MM.1S (cell line): ENCODE results near the gene MUC22.
"Not testable (repeated sequence)": the region's sequence is repeated elsewhere in the genome, so short reads cannot be mapped to it uniquely, and the experiment has no call there.

Experiments used
- DNase-seq: peaks from one replicate; pipeline ENCODE4 v3.0.0-alpha.2; 2015
- H2AFZ ChIP-seq: fragments of 300-600 bp; sonication (generic); 2 replicates; pipeline ENCODE4 v1.6.0; 2016; ENCODE audit warnings: antibody characterized with exemption, low read length
- H3F3A ChIP-seq: fragments of 300-600 bp; sonication (generic); 2 replicates; pipeline ENCODE4 v1.6.1; 2016; ENCODE audit warnings: mild to moderate bottlenecking, antibody characterized with exemption, low read length, moderate library complexity, mixed read lengths; ENCODE audit not compliant: insufficient read depth
- H3K27ac ChIP-seq: fragments of 300-600 bp; sonication (generic); 2 replicates; pipeline ENCODE4 v1.5.1; 2016; ENCODE audit warnings: mild to moderate bottlenecking, low read length
- H3K27me3 ChIP-seq: fragments of 300-600 bp; sonication (generic); replicated peaks from 2 replicates; pipeline ENCODE4 v1.6.0; 2016; ENCODE audit warnings: low read length; ENCODE audit not compliant: insufficient read depth
- H3K36me3 ChIP-seq: fragments of 300-600 bp; sonication (generic); replicated peaks from 2 replicates; pipeline ENCODE4 v1.6.1; 2016; ENCODE audit warnings: mild to moderate bottlenecking, low read length, mixed read lengths; ENCODE audit not compliant: insufficient read depth
- H3K4me1 ChIP-seq: fragments of 300-600 bp; sonication (generic); 2 replicates; pipeline ENCODE4 v1.6.1; 2016; ENCODE audit warnings: low read length, mixed read lengths
- H3K4me2 ChIP-seq: fragments of 300-600 bp; sonication (generic); 2 replicates; pipeline ENCODE4 v1.6.0; 2016; ENCODE audit warnings: low read depth, low read length
- H3K4me3 ChIP-seq: fragments of 300-600 bp; sonication (generic); 2 replicates; pipeline ENCODE4 v1.5.1; 2016; ENCODE audit warnings: low read length, mixed read lengths
- H3K79me2 ChIP-seq: fragments of 300-600 bp; sonication (generic); 2 replicates; pipeline ENCODE4 v1.6.1; 2016; ENCODE audit warnings: mixed run types, low read length, mixed read lengths
- H3K9ac ChIP-seq: fragments of 300-600 bp; sonication (generic); 2 replicates; pipeline ENCODE4 v1.6.1; 2016; ENCODE audit warnings: low read length, mixed read lengths
- H3K9me2 ChIP-seq: fragments of 300-600 bp; sonication (generic); replicated peaks from 2 replicates; pipeline ENCODE4 v1.6.1; 2016; ENCODE audit warnings: mild to moderate bottlenecking, low read length, mixed read lengths; ENCODE audit not compliant: insufficient read depth
- H3K9me3 ChIP-seq: fragments of 300-600 bp; sonication (generic); replicated peaks from 2 replicates; pipeline ENCODE4 v1.6.1; 2016; ENCODE audit warnings: mild to moderate bottlenecking, low read length, mixed read lengths; ENCODE audit not compliant: insufficient read depth
- H4K20me1 ChIP-seq: fragments of 300-600 bp; sonication (generic); 2 replicates; pipeline ENCODE4 v1.6.1; 2016; ENCODE audit warnings: mild to moderate bottlenecking, low read length, moderate library complexity, mixed read lengths; ENCODE audit not compliant: insufficient read depth
- EZH2 ChIP-seq: fragments of 300-600 bp; sonication (generic); optimal IDR thresholded peaks from 2 replicates; pipeline ENCODE3; 2017; ENCODE audit warnings: low read depth, mild to moderate bottlenecking, antibody characterized with exemption, low read length, mixed read lengths
- EZH2phosphoT487 ChIP-seq: fragments of 300-600 bp; sonication (generic); IDR thresholded peaks from 2 replicates; pipeline ENCODE4 v1.6.1; 2018; ENCODE audit warnings: antibody characterized with exemption, low read length
- TF ChIP-seq, protein P1 (sequence below): fragments of 300-600 bp; sonication (generic); IDR thresholded peaks from 2 replicates; pipeline ENCODE4 v1.5.1; 2016; ENCODE audit warnings: antibody characterized with exemption, low read length, mixed read lengths

Gene MUC22

DNA sequence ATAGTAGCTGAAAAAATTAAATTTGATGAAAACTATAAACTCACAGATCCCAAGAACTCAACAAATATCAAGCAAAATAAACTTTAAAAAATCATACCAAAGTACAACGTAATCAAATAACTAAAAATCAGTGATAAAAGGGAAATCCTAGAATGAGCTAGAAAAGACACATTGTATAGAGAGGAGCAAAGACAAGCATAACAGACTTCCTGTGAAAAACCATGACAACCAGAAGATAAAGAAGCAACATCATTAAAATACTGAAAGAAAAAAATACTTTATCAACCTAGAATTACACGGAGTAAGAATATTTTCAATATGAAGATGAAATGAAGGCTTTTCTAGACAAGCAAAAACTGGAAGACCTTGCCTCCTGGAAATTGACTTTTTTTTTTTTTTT lies 9.8 kb downstream of the MUC22 start:
- TF ChIP-seq EZH2phosphoT487 (no peak), EZH2 (no peak)
- TF ChIP-seq, protein P1, sequence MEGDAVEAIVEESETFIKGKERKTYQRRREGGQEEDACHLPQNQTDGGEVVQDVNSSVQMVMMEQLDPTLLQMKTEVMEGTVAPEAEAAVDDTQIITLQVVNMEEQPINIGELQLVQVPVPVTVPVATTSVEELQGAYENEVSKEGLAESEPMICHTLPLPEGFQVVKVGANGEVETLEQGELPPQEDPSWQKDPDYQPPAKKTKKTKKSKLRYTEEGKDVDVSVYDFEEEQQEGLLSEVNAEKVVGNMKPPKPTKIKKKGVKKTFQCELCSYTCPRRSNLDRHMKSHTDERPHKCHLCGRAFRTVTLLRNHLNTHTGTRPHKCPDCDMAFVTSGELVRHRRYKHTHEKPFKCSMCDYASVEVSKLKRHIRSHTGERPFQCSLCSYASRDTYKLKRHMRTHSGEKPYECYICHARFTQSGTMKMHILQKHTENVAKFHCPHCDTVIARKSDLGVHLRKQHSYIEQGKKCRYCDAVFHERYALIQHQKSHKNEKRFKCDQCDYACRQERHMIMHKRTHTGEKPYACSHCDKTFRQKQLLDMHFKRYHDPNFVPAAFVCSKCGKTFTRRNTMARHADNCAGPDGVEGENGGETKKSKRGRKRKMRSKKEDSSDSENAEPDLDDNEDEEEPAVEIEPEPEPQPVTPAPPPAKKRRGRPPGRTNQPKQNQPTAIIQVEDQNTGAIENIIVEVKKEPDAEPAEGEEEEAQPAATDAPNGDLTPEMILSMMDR, result no peak
- 0 out of 2 replicates have a peak, but pooled peaks cover 7% of the 10 kb centered on the region for H3K27me3 ChIP-seq
- no peaks in the 10 kb centered on the region for H3K9me2 ChIP-seq
- H3K9me3 ChIP-seq, result no peaks in the 10 kb centered on the region
- no peak for DNase-seq
- H3F3A ChIP-seq, result no peaks in the 10 kb centered on the region
- no peak overlapping the region for H3K9ac ChIP-seq
- no peak overlapping the region for H3K4me2 ChIP-seq
- H3K27ac ChIP-seq, result no peak overlapping the region
- H3K4me3 ChIP-seq, result no peak overlapping the region
- no peak overlapping the region for H2AFZ ChIP-seq
- no peaks in the 10 kb centered on the region for H4K20me1 ChIP-seq
- H3K36me3 ChIP-seq, result no peaks in the 10 kb centered on the region
- H3K4me1 ChIP-seq, result no peaks in the 10 kb centered on the region
- no peaks in the 10 kb centered on the region for H3K79me2 ChIP-seq

DNA sequence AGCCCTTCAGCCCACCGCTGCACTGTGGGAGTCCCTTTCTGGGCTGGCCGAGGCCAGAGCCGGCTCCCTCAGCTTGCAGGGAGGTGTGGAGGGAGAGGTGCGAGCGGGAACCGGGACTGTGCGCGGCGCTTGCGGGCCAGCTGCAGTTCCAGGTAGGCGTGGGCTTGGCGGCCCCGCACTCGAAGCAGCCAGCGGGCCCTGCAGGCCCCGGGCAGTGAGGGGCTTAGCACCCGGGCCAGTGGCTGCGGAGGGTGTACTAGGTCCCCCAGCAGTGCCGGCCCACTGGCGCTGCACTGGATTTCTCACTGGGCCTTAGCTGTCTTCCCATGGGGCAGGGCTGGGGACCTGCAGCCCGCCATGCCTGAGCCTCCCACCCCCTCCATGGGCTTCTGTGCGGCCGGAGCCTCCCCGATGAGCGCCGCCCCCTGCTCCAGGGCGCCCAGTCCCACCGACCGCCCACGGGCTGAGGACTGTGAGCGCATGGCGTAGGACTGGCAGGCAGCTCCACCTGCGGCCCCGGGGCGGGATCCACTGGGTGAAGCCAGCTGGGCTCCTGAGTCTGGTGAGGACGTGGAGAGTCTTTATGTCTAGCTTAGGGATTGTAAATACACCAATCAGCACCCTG lies 10.5 kb downstream of the MUC22 start:
- not testable (repeated sequence) for H3F3A ChIP-seq, H3K9me3 ChIP-seq, H3K27ac ChIP-seq, H3K4me1 ChIP-seq, H3K4me2 ChIP-seq, H3K9ac ChIP-seq, H3K36me3 ChIP-seq, DNase-seq, H3K4me3 ChIP-seq, H3K9me2 ChIP-seq, H4K20me1 ChIP-seq, H3K27me3 ChIP-seq, H3K79me2 ChIP-seq, H2AFZ ChIP-seq

DNA sequence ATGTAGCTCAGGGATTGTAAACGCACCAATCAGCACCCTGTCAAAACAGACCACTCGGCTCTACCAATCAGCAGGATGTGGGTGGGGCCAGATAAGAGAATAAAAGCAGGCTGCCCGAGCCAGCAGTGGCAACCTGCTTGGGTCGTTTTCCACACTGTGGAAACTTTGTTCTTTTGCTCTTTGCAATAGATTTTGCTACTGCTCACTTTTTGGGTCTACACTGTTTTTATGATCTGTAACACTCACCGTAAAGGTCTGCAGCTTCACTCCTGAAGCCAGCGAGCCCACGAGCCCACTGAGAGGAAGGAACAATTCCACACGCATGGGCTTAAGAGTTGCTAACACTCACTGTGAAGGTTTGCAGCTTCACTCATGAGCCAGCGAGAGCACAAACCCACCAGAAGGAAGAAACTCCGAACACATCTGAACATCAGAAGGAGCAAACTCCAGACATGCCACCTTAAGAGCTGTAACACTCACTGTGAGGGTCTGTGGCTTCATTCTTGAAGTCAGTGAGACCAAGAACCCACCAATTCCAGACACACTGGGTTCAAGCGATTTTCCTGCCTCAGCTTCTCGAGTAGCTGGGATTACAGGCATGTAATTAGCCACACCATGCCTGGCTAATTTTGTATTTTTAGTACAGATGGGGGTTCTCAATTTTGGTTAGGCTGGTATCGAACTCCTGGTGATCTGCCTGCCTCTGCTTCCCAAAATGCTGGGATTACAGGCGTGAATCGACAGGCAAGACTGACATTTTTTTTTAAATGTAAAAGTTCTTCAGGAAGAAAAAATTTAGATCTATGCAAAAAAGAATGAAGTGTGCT lies 11.6 kb downstream of the MUC22 start:
- not testable (repeated sequence) for H3F3A ChIP-seq, H3K4me1 ChIP-seq, H3K79me2 ChIP-seq, DNase-seq, H4K20me1 ChIP-seq, H3K36me3 ChIP-seq, H3K27ac ChIP-seq, H3K4me2 ChIP-seq, H3K4me3 ChIP-seq, H3K27me3 ChIP-seq, H3K9ac ChIP-seq, H2AFZ ChIP-seq, H3K9me3 ChIP-seq, H3K9me2 ChIP-seq

DNA sequence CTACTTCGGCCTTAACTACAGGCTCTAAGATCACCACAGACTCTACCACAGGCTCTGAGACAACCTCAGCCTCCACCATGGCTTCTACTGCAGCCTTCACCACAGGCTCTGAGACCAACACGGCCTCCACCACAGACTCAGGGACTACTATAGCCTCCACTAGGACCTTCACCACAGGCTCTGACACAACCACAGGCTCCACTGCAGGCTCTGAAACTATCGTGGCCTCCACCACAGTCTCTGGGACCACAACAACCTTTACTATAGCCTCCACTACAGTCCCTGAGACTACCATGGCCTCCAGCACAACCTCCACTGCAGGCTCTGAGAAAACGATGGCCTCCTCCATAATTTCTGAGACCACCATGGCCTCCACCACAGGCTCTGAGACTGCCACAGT lies 15.3 kb downstream of the MUC22 start:
- no peaks in the 10 kb centered on the region for H3K9me3 ChIP-seq
- H3K27me3 ChIP-seq, result peaks cover 1% of the 10 kb centered on the region; the same call in 1 of the 2 replicates
- H3K36me3 ChIP-seq, result no peaks in the 10 kb centered on the region
- TF ChIP-seq, protein P1, result no peak
- TF ChIP-seq EZH2phosphoT487 (no peak), EZH2 (no peak)
- no peaks in the 10 kb centered on the region for H3K9me2 ChIP-seq
- no peaks in the 10 kb centered on the region for H4K20me1 ChIP-seq
- no peaks in the 10 kb centered on the region for H3F3A ChIP-seq
- no peaks in the 10 kb centered on the region for H3K79me2 ChIP-seq
- no peaks in the 10 kb centered on the region for H3K4me1 ChIP-seq
- DNase-seq, result no peak
- no peak overlapping the region for H2AFZ ChIP-seq
- no peak overlapping the region for H3K4me3 ChIP-seq
- no peak overlapping the region for H3K9ac ChIP-seq
- no peak overlapping the region for H3K27ac ChIP-seq
- H3K4me2 ChIP-seq, result no peak overlapping the region
